DND-41 (cell line): Measurements from ENCODE around the gene CNTNAP1.

Experiments
- EZH2 ChIP-seq: IDR thresholded peaks from 3 replicates; pipeline ENCODE4 v1.6.1; 2012; ENCODE audit warnings: borderline replicate concordance, low read depth, mild to moderate bottlenecking, moderate library complexity, low read length, inconsistent platforms; ENCODE audit not compliant: severe bottlenecking
- TF ChIP-seq, protein P1 (sequence below): IDR thresholded peaks from 2 replicates; pipeline ENCODE4 v1.5.1; 2012; ENCODE audit warnings: borderline replicate concordance, low read length, moderate library complexity, mild to moderate bottlenecking; ENCODE audit not compliant: poor library complexity, severe bottlenecking; ENCODE audit errors: extremely low read depth

GRCh38 chr17:42704490-42704836 is 22.1 kb downstream of the CNTNAP1 start:
- TF ChIP-seq EZH2 = no peak
- TF ChIP-seq, protein P1, sequence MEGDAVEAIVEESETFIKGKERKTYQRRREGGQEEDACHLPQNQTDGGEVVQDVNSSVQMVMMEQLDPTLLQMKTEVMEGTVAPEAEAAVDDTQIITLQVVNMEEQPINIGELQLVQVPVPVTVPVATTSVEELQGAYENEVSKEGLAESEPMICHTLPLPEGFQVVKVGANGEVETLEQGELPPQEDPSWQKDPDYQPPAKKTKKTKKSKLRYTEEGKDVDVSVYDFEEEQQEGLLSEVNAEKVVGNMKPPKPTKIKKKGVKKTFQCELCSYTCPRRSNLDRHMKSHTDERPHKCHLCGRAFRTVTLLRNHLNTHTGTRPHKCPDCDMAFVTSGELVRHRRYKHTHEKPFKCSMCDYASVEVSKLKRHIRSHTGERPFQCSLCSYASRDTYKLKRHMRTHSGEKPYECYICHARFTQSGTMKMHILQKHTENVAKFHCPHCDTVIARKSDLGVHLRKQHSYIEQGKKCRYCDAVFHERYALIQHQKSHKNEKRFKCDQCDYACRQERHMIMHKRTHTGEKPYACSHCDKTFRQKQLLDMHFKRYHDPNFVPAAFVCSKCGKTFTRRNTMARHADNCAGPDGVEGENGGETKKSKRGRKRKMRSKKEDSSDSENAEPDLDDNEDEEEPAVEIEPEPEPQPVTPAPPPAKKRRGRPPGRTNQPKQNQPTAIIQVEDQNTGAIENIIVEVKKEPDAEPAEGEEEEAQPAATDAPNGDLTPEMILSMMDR = no peak
